GM12801 (cell line): ENCODE measurements around the gene CLDN9.

Experiments
- CTCF ChIP-seq: IDR thresholded peaks from one replicate; pipeline ENCODE4 v1.5.1; 2011; ENCODE audit warnings: control low read depth; ENCODE audit not compliant: insufficient read length; ENCODE audit errors: extremely low read depth

CLDN9 gene

GRCh38 chr16:3022684-3023414 lies 10.1 kb downstream of the CLDN9 start:
- TF ChIP-seq CTCF, result no peak

GRCh38 chr16:3023415-3023668 lies 10.6 kb downstream of the CLDN9 start:
- no peak for TF ChIP-seq CTCF

GRCh38 chr16:3023669-3024478 lies 11.2 kb downstream of the CLDN9 start, which contains the start of the genes HCFC1R1 and THOC6:
TSS of gene HCFC1R1 (minus strand) at chr16:3023942. CDS start at chr16:3023941, 1 bp downstream.
TSS of gene THOC6 (plus strand) at chr16:3024035. CDS start at chr16:3024327, 292 bp downstream.
- no peak for TF ChIP-seq CTCF

- TF ChIP-seq CTCF, result no peak
These were observed 12.6 kb downstream of the CLDN9 start for GRCh38 chr16:3025032-3026002.

- TF ChIP-seq CTCF, result no peak
These were observed 13.3 kb downstream of the CLDN9 start for GRCh38 chr16:3026003-3026378.

- no peak for TF ChIP-seq CTCF
These were observed 14.1 kb downstream of the CLDN9 start for GRCh38 chr16:3026609-3027488.

- TF ChIP-seq CTCF, result no peak
These were observed 14.7 kb downstream of the CLDN9 start for GRCh38 chr16:3027489-3027795.
